Left lung (tissue), 10 donors: ENCODE results near the gene GHR. TPM values are rescaled to one million over a fixed set of nuclear protein-coding genes. Genes with fewer than 3 reads are reported as not detected.

Experiments
- ATAC-seq: fragments of 200-7000 bp; cut with Tn5 transposase; one replicate; pipeline ENCODE4 v1.9.1; 2020; ENCODE audit warnings: moderate library complexity
- DNase-seq, 4 donors: peaks; one replicate each; pipeline ENCODE4 v3.0.0-alpha.2; 2013 to 2020
- H3K27ac ChIP-seq, 2 donors: fragments of 200-600 bp; sonication (generic) in 1 of 2; one replicate each; pipeline versions ENCODE4 v1.5.0 to v1.8.0; 2020 to 2021
- H3K27me3 ChIP-seq, 2 donors: fragments of 200-600 bp; sonication (generic) in 1 of 2; one replicate each; pipeline versions ENCODE4 v1.5.0 to v1.8.0; 2020 to 2021
- H3K36me3 ChIP-seq, 2 donors: fragments of 200-600 bp; sonication (generic) in 1 of 2; one replicate each; pipeline versions ENCODE4 v1.5.0 to v1.8.0; 2020 to 2021
- H3K4me1 ChIP-seq, 2 donors: fragments of 200-600 bp; one replicate each; pipeline ENCODE4 v1.8.0; 2021
- H3K4me3 ChIP-seq, 2 donors: fragments of 200-600 bp; sonication (generic) in 1 of 2; one replicate each; pipeline versions ENCODE4 v1.5.0 to v1.8.0; 2020 to 2021; ENCODE audit warnings: mild to moderate bottlenecking in 1 of 2
- H3K9me3 ChIP-seq, 2 donors: fragments of 200-600 bp; sonication (generic) in 1 of 2; one replicate each; pipeline versions ENCODE4 v1.5.0 to v1.8.0; 2020 to 2021
- CTCF ChIP-seq, 2 donors: fragments of 200-600 bp; sonication (generic) in 1 of 2; IDR thresholded peaks; one replicate each; pipeline versions ENCODE4 v1.5.0 to v1.8.0; 2021; ENCODE audit warnings: antibody characterized with exemption in 2 of 2
- intact Hi-C, 2 donors: fragments of 100-400 bp; cut with DNase I; formaldehyde crosslinking; loops; one replicate each; pipeline versions ENCODE4 v1.11.2 to v1.14.2; 2022
- polyA plus RNA-seq, 6 donors: library from polyadenylated mRNA; unstranded; fragments of 120-200 nt; gene quantifications; one replicate each; pipeline ENCODE4 v1.2.1, GENCODE V29; 2013; ENCODE audit not compliant: insufficient read length in 6 of 6
- total RNA-seq, 2 donors: library from RNA; stranded (reverse); fragmentation: NEBNext Ultra II Directional; extraction: Animal tissue kit (Norgen Biotek cat#: 25700); gene quantifications; one replicate each; pipeline ENCODE4 v1.2.1, GENCODE V29; 2021
- donor health status: DM: no; HTN: yes; CAD: no.
- donor health status: DM: no; HTN: no; CAD: no.

The GHR gene
- total and polyA plus RNA-seq, 8 donors = 5.7 to 30.5 (median 26.3) TPM

DNA sequence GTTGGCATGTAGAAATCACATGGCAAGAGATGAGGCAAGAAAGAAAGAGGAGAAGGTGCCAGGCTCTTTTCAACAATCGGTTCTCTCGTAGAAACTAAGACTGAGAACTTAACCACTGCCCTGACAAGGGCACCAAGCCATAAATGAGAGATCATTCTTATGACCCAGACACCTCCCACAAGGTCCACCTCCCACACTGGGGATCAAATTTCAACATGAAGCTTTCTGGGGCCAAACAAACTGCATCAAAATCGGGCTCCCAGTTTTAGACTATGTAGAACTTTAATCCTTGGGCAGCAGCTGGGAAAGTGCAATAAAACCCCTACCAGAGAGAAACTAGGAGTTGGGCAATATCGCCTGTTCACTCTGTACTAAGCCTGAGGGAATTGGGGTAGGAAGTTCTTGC lies 183.2 kb downstream of the GHR start:
- no peak overlapping the region for H3K27ac ChIP-seq
- H3K4me1 ChIP-seq = no peaks in the 10 kb centered on the region
- H3K4me3 ChIP-seq = no peak overlapping the region
- H3K27me3 ChIP-seq = no peaks in the 10 kb centered on the region
- no peak for ATAC-seq
- intact Hi-C loops = no loop called here
- no peak for TF ChIP-seq CTCF (IDR thresholded peaks at IDR 0.05)
- DNase-seq = no peak
- H3K36me3 ChIP-seq = no peaks in the 10 kb centered on the region
- no peaks in the 10 kb centered on the region for H3K9me3 ChIP-seq

DNA sequence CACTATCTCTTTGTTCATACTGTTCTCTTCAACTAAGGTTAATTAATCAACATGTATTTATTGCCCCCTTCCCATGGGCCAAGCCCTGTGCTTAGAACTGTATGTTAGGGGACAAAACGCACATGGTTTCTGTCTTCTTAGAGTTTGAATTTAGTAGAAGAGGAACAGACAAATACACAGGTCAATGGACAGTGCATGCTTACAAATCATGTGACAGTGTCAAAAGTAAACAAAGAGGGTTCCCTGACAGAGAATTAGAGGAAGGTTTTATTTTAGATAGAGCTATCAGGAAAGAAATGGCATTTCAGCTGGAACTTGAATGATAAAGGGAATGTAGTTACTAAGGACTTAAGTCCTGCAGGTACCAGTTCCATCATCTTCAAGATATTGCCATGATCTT lies 188.2 kb downstream of the GHR start:
- Histone ChIP-seq H3K9me3 (no peaks in the 10 kb centered on the region), H3K27me3 (no peaks in the 10 kb centered on the region), H3K27ac (no peak overlapping the region), H3K4me1 (no peaks in the 10 kb centered on the region), H3K4me3 (no peak overlapping the region), H3K36me3 (no peaks in the 10 kb centered on the region)
- TF ChIP-seq CTCF (IDR thresholded peaks at IDR 0.05) = no peak
- intact Hi-C loops = no loop called here
- no peak for ATAC-seq
- DNase-seq = no peak

GRCh38 chr5:42612750-42613366 lies 189.6 kb downstream of the GHR start:
- Histone ChIP-seq H3K36me3 (no peaks in the 10 kb centered on the region), H3K4me3 (no peak overlapping the region), H3K4me1 (no peaks in the 10 kb centered on the region), H3K9me3 (no peaks in the 10 kb centered on the region), H3K27me3 (no peaks in the 10 kb centered on the region), H3K27ac (no peak overlapping the region)
- intact Hi-C loops = no loop called here
- DNase-seq (peak in 2 of 4 donors; percentile 54 to 70), ATAC-seq (peak; percentile 76)
- no peak for TF ChIP-seq CTCF (IDR thresholded peaks at IDR 0.05)

DNA sequence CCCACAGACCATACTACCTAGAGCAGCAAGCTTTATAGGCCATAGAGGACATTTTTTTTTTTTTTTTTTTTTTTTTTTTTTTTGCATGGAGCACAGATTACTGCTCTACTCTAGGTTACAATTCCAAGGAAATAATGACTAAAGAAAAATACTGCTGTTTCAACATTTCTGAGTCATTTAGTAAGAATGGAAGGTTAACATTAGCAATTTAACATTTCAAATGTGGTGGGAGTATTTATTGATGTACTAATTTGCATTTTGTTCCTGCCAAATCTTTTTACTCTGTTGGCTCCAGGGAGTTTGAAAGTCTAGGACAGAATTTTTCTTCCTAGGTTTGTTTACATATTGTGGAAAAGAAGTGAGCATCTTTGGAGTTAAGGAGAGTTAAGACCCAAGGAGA lies 191.3 kb downstream of the GHR start:
- no peaks in the 10 kb centered on the region for H3K36me3 ChIP-seq
- no peak overlapping the region for H3K4me3 ChIP-seq
- H3K4me1 ChIP-seq = no peaks in the 10 kb centered on the region
- no peaks in the 10 kb centered on the region for H3K27me3 ChIP-seq
- TF ChIP-seq CTCF (IDR thresholded peaks at IDR 0.05) = no peak
- no peak overlapping the region for H3K27ac ChIP-seq
- ATAC-seq = no peak
- no peaks in the 10 kb centered on the region for H3K9me3 ChIP-seq
- intact Hi-C loops = no loop called here
- no peak for DNase-seq

GRCh38 chr5:42620579-42621216 lies 197.5 kb downstream of the GHR start:
- Histone ChIP-seq H3K27me3 (no peaks in the 10 kb centered on the region), H3K27ac (peak overlapping the region; percentile 29 to 45), H3K4me1 (peaks cover 5 to 7% of the 10 kb centered on the region in 2 donors), H3K9me3 (no peaks in the 10 kb centered on the region), H3K4me3 (no peak overlapping the region), H3K36me3 (no peaks in the 10 kb centered on the region)
- no peak for TF ChIP-seq CTCF (IDR thresholded peaks at IDR 0.05)
- intact Hi-C loops = no loop called here
- ATAC-seq (no peak), DNase-seq (no peak)
